HG03097 (cell line): ENCODE data around the gene MRPS26.
"Not testable (repeated sequence)": the region's sequence is repeated elsewhere in the genome, so short reads cannot be mapped to it uniquely, and the experiment has no call there.

ENCODE experiments used
- ATAC-seq: cut with Tn5 transposase; IDR thresholded peaks from one replicate; pipeline ENCODE4 v1.9.1; 2021; ENCODE audit not compliant: unreplicated experiment, low FRiP score

The MRPS26 gene

GRCh38 chr20:3045816-3046676 lies at the start of gene MRPS26:
TSS of gene MRPS26 (plus strand) at chr20:3046052. CDS start at chr20:3046069, 17 bp downstream.
- peak; percentile 77 for ATAC-seq

- ATAC-seq = no peak
These were observed 47.1 kb upstream of the MRPS26 start for GRCh38 chr20:2998728-2999127.

GRCh38 chr20:3000852-3001523 lies 44.9 kb upstream of the MRPS26 start:
- no peak for ATAC-seq

GRCh38 chr20:3003416-3003815 lies 42.4 kb upstream of the MRPS26 start:
- no peak for ATAC-seq

GRCh38 chr20:3010985-3011723 lies 34.7 kb upstream of the MRPS26 start:
- ATAC-seq = no peak

GRCh38 chr20:3011752-3012151 lies 34.1 kb upstream of the MRPS26 start:
- ATAC-seq = no peak

- no peak for ATAC-seq
These were observed 32.1 kb upstream of the MRPS26 start for GRCh38 chr20:3013771-3014170.

GRCh38 chr20:3014179-3014578 lies 31.7 kb upstream of the MRPS26 start:
- no peak for ATAC-seq

- ATAC-seq = no peak
These were observed 31.2 kb upstream of the MRPS26 start for GRCh38 chr20:3014662-3015061.

- not testable (repeated sequence) for ATAC-seq
These were observed 30.6 kb upstream of the MRPS26 start for GRCh38 chr20:3015302-3015701.

- ATAC-seq = no peak
These were observed 24.5 kb upstream of the MRPS26 start for GRCh38 chr20:3021327-3021726.

- ATAC-seq = no peak
These were observed 24.1 kb upstream of the MRPS26 start for GRCh38 chr20:3021777-3022176.

GRCh38 chr20:3022559-3023490 lies 23.0 kb upstream of the MRPS26 start:
- ATAC-seq = not testable (repeated sequence)

- no peak for ATAC-seq
These were observed 17.9 kb upstream of the MRPS26 start for GRCh38 chr20:3027987-3028386.

GRCh38 chr20:3031524-3032147 lies 14.2 kb upstream of the MRPS26 start:
- ATAC-seq = no peak

GRCh38 chr20:3032624-3033023 lies 13.2 kb upstream of the MRPS26 start:
- no peak for ATAC-seq

GRCh38 chr20:3037654-3038053 lies 8.2 kb upstream of the MRPS26 start:
- no peak for ATAC-seq

- ATAC-seq = no peak
These were observed 7.4 kb upstream of the MRPS26 start for GRCh38 chr20:3038454-3038853.

- ATAC-seq = no peak
These were observed 6.4 kb upstream of the MRPS26 start for GRCh38 chr20:3039426-3039825.

GRCh38 chr20:3040086-3040485 lies 5.8 kb upstream of the MRPS26 start:
- no peak for ATAC-seq
